Naive thymus-derived CD4-positive, alpha-beta T cell (primary cell): ENCODE measurements around the gene TP53TG3. TPM values are rescaled to one million over a fixed set of nuclear protein-coding genes. Genes with fewer than 3 reads are reported as not detected.
"Not testable (repeated sequence)": the region's sequence is repeated elsewhere in the genome, so short reads cannot be mapped to it uniquely, and the experiment has no call there.

ENCODE experiments used
- ATAC-seq: fragments of 150-1000 bp; cut with Tn5 transposase; 2 replicates; pipeline ENCODE4 v1.10.0; 2021; ENCODE audit warnings: mild to moderate bottlenecking, moderate library complexity
- CTCF ChIA-PET: fragments of 350-600 bp; sonication (Branson Sonifier 250); formaldehyde crosslinking; loops from one replicate; lab custom pipeline; 2021; ENCODE audit warnings: antibody characterized with exemption; lab: Charles Lee
- POLR2A ChIA-PET: fragments of 350-600 bp; sonication (Branson Sonifier 250); formaldehyde crosslinking; loops from one replicate; lab custom pipeline; 2021; ENCODE audit warnings: antibody characterized with exemption, inconsistent platforms; lab: Charles Lee
- DNase-seq, 9 donors: peaks; one replicate each; pipeline versions ENCODE4 v3.0.0 to v3.0.0-alpha.2; 2020 to 2022; ENCODE audit warnings: mixed read lengths in 1 of 9
- H3K27ac ChIP-seq: one replicate; pipeline ENCODE4 v1.7.0; 2013; ENCODE audit warnings: mild to moderate bottlenecking, low read depth, low read length, moderate library complexity
- H3K27me3 ChIP-seq, 2 donors: one replicate each; pipeline ENCODE4 v1.7.0; 2013; ENCODE audit warnings: low read length in 2 of 2, mild to moderate bottlenecking in 2 of 2, moderate library complexity in 2 of 2; ENCODE audit not compliant: control insufficient read depth in 2 of 2, insufficient read depth in 2 of 2
- H3K36me3 ChIP-seq, 3 experiments: 1 replicate in 2 of 3; 2 replicates in 1 of 3; pipeline ENCODE4 v1.7.0; 2013; ENCODE audit warnings: low read length in 3 of 3, mild to moderate bottlenecking in 3 of 3, moderate library complexity in 1 of 3; ENCODE audit not compliant: insufficient read depth in 3 of 3, control insufficient read depth in 2 of 3
- H3K4me1 ChIP-seq, 2 donors: one replicate each; pipeline ENCODE4 v1.7.0; 2013; ENCODE audit warnings: low read length in 2 of 2, mild to moderate bottlenecking in 2 of 2, moderate library complexity in 1 of 2; ENCODE audit not compliant: control insufficient read depth in 2 of 2, insufficient read depth in 2 of 2
- H3K4me3 ChIP-seq: 2 replicates; pipeline ENCODE4 v1.7.0; 2013; ENCODE audit warnings: mild to moderate bottlenecking, low read length
- H3K9me3 ChIP-seq, 3 experiments: 1 replicate in 2 of 3; 2 replicates in 1 of 3; pipeline ENCODE4 v1.7.0; 2013; ENCODE audit warnings: low read length in 3 of 3; ENCODE audit not compliant: control insufficient read depth in 2 of 3
- H3K27ac Mint-ChIP-seq, 9 donors: one replicate each; pipeline ENCODE4 v1.8.0; 2020 to 2022; ENCODE audit warnings: mixed read lengths in 9 of 9, mild to moderate bottlenecking in 8 of 9, moderate library complexity in 5 of 9, inconsistent platforms in 2 of 9
- H3K27me3 Mint-ChIP-seq, 5 donors: one replicate each; pipeline ENCODE4 v1.8.0; 2021 to 2022; ENCODE audit warnings: mixed read lengths in 5 of 5, mild to moderate bottlenecking in 1 of 5
- H3K36me3 Mint-ChIP-seq, 5 donors: one replicate each; pipeline ENCODE4 v1.8.0; 2020 to 2022; ENCODE audit warnings: mixed read lengths in 5 of 5, mild to moderate bottlenecking in 3 of 5, inconsistent platforms in 1 of 5
- H3K4me1 Mint-ChIP-seq, 7 donors: one replicate each; pipeline ENCODE4 v1.8.0; 2020 to 2022; ENCODE audit warnings: mixed read lengths in 7 of 7, mild to moderate bottlenecking in 3 of 7, inconsistent platforms in 1 of 7
- H3K4me3 Mint-ChIP-seq, 10 donors: one replicate each; pipeline ENCODE4 v1.8.0; 2020 to 2022; ENCODE audit warnings: mild to moderate bottlenecking in 10 of 10, mixed read lengths in 10 of 10, moderate library complexity in 6 of 10, inconsistent platforms in 2 of 10
- H3K9me3 Mint-ChIP-seq, 11 donors: one replicate each; pipeline ENCODE4 v1.8.0; 2020 to 2022; ENCODE audit warnings: mixed read lengths in 11 of 11, mild to moderate bottlenecking in 4 of 11, inconsistent platforms in 1 of 11, moderate library complexity in 1 of 11
- intact Hi-C, 2 donors: fragments of 100-400 bp; cut with micrococcal nuclease; formaldehyde crosslinking; loops; one replicate each; pipeline ENCODE4 v1.15.1; 2023
- polyA plus RNA-seq, 2 donors: library from polyadenylated mRNA; unstranded; fragments of 300-500 nt; fragmentation: Illumina TruSeq; gene quantifications; one replicate each; pipeline ENCODE4 v1.2.3, GENCODE V29; 2021
- total RNA-seq, 6 experiments: library from RNA in 5 of 6; stranded (reverse) in 5 of 6; gene quantifications; 1 replicate in 5 of 6; 2 replicates in 1 of 6; pipeline ENCODE4 v1.2.3 and lab custom pipeline; 2021 to 2026

The TP53TG3 gene, protein sequence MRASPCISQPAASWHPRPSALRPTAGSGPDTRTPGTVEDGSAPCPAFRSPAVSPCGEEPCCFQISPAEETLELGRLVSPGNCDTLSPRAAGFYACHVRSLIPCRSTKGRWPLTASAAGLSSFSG
- not detected for total RNA-seq
- polyA plus RNA-seq: not detected
- total RNA-seq (lab: John Stamatoyannopoulos, UW): not detected

DNA sequence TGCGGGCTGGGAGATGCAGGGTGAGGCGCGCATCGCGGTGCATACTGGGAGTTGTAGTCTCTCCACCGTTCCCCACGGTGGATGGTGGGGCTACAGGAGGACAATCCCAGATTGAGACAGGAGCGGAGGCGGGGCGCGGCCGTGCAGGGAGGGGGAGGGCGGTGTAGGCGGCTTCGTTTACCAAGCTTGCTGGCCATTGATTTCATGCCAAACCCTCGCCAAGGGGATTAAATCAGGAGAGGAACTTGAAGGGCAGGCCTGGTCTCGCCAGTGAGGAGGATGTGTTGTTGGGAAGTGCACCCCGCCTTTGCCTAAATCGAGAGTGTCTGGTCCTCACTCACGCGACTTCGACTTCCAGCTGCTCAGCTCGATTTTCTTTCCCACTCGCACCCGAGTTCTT lies at the start of gene TP53TG3:
TSS of gene TP53TG3 (minus strand) at position 101 of the 400 bp plus-strand sequence. CDS start at position 33, 68 bp downstream.
- H3K27ac Mint-ChIP-seq, H3K36me3 Mint-ChIP-seq, ATAC-seq: not testable (repeated sequence)

DNA sequence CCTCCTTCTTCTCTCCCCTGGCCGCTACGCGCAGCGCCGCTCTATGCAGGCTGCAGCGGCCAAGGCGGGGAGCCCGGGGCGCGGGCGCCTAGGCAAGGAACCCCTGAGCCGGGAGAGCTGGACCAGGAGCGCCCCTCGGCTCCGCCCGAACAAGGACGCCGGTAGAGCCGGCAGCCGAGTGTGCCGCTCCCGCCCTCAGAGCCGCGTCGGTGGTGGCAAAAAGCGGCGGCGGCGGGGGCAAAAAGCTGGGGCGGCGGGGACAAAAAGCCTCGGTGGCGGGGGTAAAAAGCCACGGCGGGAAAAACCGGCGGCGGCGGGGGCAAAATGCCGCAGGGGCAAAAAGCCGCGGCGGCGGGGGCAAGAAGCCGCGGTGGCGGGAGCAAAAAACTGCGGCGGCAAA lies 25.1 kb downstream of the TP53TG3 start:
- POLR2A ChIA-PET: not testable (repeated sequence)

More for the DNA sequence above, at the start of gene TP53TG3:
- H3K27me3 Mint-ChIP-seq, H3K27me3 ChIP-seq, intact Hi-C loops, CTCF ChIA-PET, H3K9me3 ChIP-seq, H3K4me1 Mint-ChIP-seq, H3K4me1 ChIP-seq, DNase-seq, H3K9me3 Mint-ChIP-seq, H3K4me3 ChIP-seq, H3K4me3 Mint-ChIP-seq, H3K27ac ChIP-seq, H3K36me3 ChIP-seq, POLR2A ChIA-PET: not testable (repeated sequence)

DNA sequence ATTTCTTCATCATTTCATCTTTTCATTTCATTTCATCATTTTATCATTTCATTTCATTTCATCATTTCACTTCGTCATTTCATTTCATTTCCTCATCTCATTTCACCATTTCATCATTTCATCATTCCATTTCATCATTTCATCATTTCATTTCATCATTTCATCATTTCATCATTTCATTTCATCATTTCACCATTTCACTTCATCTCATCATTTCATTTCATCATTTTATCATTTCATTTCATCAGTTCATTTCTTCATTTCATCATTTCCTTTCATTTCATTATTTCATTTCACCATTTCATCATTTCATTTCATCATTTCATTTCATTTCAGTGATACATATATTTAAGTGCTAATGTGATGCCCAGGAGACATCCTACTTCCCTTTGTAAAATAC lies 28.4 kb downstream of the TP53TG3 start:
- H3K27me3 Mint-ChIP-seq, ATAC-seq, CTCF ChIA-PET, H3K27ac Mint-ChIP-seq, H3K36me3 Mint-ChIP-seq, H3K4me1 Mint-ChIP-seq, H3K9me3 ChIP-seq, H3K4me3 Mint-ChIP-seq, H3K27ac ChIP-seq, POLR2A ChIA-PET, H3K4me3 ChIP-seq, H3K4me1 ChIP-seq, H3K36me3 ChIP-seq, intact Hi-C loops, H3K27me3 ChIP-seq, DNase-seq: not testable (repeated sequence)
- H3K9me3 Mint-ChIP-seq: peaks cover 9 to 24% (median 16%) of the 10 kb centered on the region in 11 donors

More for the DNA sequence above, 25.1 kb downstream of the TP53TG3 start:
- ATAC-seq, H3K36me3 Mint-ChIP-seq, H3K9me3 ChIP-seq, H3K4me1 Mint-ChIP-seq, H3K27ac Mint-ChIP-seq, H3K4me3 ChIP-seq, H3K4me1 ChIP-seq, H3K27ac ChIP-seq, H3K36me3 ChIP-seq, H3K4me3 Mint-ChIP-seq, H3K27me3 ChIP-seq, H3K27me3 Mint-ChIP-seq, DNase-seq, intact Hi-C loops, CTCF ChIA-PET: not testable (repeated sequence)
- H3K9me3 Mint-ChIP-seq: peaks cover 0 to 11% (median 4%) of the 10 kb centered on the region in 11 donors

- intact Hi-C loops, H3K27me3 ChIP-seq, DNase-seq, H3K4me3 ChIP-seq, H3K36me3 Mint-ChIP-seq, H3K9me3 ChIP-seq, ATAC-seq, H3K4me1 Mint-ChIP-seq, H3K27ac Mint-ChIP-seq, H3K36me3 ChIP-seq, CTCF ChIA-PET, H3K27me3 Mint-ChIP-seq, H3K27ac ChIP-seq, H3K4me3 Mint-ChIP-seq, H3K4me1 ChIP-seq, POLR2A ChIA-PET: not testable (repeated sequence)
- H3K9me3 Mint-ChIP-seq: peaks cover 9 to 24% (median 16%) of the 10 kb centered on the region in 11 donors
Observed at GRCh38 chr16:32646780-32647179, 29.2 kb downstream of the TP53TG3 start.

DNA sequence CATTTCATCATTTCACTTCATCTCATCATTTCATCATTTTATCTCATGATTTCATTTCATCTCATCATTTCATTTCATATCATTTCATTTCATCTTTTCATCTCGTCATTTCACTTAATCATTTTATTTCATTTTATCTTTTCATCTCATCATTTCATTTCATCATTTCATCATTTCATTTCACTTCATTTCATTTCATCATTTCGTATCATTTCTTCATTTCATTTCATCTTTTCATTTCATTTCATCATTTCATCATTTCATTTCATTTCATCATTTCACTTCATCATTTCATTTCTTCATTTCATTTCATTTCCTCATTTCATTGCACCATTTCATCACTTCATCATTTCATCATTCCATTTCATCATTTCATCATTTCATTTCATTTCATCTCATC lies 29.8 kb downstream of the TP53TG3 start:
- H3K36me3 Mint-ChIP-seq, H3K27ac Mint-ChIP-seq, POLR2A ChIA-PET, DNase-seq, CTCF ChIA-PET, H3K27me3 Mint-ChIP-seq, H3K4me3 ChIP-seq, ATAC-seq, intact Hi-C loops, H3K27ac ChIP-seq, H3K36me3 ChIP-seq, H3K4me1 ChIP-seq, H3K27me3 ChIP-seq, H3K4me3 Mint-ChIP-seq, H3K9me3 ChIP-seq, H3K4me1 Mint-ChIP-seq: not testable (repeated sequence)
- H3K9me3 Mint-ChIP-seq: peaks cover 9 to 24% (median 16%) of the 10 kb centered on the region in 11 donors

DNA sequence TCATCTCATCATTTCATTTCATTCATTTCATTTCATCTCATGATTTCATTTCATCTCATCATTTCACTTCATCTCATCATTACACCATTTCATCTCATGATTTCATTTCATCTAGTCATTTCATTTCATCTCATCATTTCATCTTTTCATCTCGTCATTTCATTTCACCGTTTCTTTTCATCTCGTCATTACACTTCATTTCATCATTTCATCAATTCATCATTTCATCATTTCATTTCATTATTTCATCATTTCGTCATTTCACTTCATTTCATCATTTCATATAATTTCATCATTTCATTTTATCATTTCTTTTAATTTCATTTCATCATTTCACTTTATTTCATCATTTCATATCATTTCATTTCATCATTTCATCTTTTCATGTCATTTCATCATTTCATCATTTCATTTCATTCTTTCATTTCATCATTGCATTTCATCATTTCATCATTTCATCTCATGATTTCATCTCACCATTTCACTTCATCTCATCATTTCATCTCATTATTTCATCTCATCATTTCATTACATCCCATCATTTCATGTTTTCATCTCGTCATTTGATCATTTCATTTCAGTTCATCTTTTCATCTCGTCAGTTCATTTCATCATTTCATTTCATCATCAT lies 30.6 kb downstream of the TP53TG3 start:
- DNase-seq, intact Hi-C loops, H3K27me3 Mint-ChIP-seq, H3K9me3 ChIP-seq, H3K4me3 ChIP-seq, H3K4me3 Mint-ChIP-seq, H3K27me3 ChIP-seq, H3K4me1 Mint-ChIP-seq, ATAC-seq, H3K27ac ChIP-seq, H3K4me1 ChIP-seq, H3K36me3 Mint-ChIP-seq, POLR2A ChIA-PET, CTCF ChIA-PET, H3K27ac Mint-ChIP-seq, H3K36me3 ChIP-seq: not testable (repeated sequence)
- peaks cover 9 to 24% (median 16%) of the 10 kb centered on the region in 11 donors for H3K9me3 Mint-ChIP-seq

GRCh38 chr16:32644715-32645114 lies 31.2 kb downstream of the TP53TG3 start:
- H3K27ac Mint-ChIP-seq, H3K4me1 ChIP-seq, H3K36me3 Mint-ChIP-seq, POLR2A ChIA-PET, H3K27me3 Mint-ChIP-seq, H3K36me3 ChIP-seq, H3K4me1 Mint-ChIP-seq, H3K4me3 ChIP-seq, H3K4me3 Mint-ChIP-seq, DNase-seq, ATAC-seq, H3K27ac ChIP-seq, CTCF ChIA-PET, H3K9me3 ChIP-seq, H3K27me3 ChIP-seq, intact Hi-C loops: not testable (repeated sequence)
- peaks cover 9 to 24% (median 16%) of the 10 kb centered on the region in 11 donors for H3K9me3 Mint-ChIP-seq
